ENCODE measurements around the gene HEMGN.

GRCh38 chr9:97984188-97985057 lies 46.5 kb upstream of the HEMGN start:
- TF ChIP-seq, protein P1, sequence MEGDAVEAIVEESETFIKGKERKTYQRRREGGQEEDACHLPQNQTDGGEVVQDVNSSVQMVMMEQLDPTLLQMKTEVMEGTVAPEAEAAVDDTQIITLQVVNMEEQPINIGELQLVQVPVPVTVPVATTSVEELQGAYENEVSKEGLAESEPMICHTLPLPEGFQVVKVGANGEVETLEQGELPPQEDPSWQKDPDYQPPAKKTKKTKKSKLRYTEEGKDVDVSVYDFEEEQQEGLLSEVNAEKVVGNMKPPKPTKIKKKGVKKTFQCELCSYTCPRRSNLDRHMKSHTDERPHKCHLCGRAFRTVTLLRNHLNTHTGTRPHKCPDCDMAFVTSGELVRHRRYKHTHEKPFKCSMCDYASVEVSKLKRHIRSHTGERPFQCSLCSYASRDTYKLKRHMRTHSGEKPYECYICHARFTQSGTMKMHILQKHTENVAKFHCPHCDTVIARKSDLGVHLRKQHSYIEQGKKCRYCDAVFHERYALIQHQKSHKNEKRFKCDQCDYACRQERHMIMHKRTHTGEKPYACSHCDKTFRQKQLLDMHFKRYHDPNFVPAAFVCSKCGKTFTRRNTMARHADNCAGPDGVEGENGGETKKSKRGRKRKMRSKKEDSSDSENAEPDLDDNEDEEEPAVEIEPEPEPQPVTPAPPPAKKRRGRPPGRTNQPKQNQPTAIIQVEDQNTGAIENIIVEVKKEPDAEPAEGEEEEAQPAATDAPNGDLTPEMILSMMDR (IDR thresholded peaks at IDR 0.05): peak in 1 of 4 experiments; percentile 9
- no peak for TF ChIP-seq POLR2AphosphoS5 (IDR thresholded peaks at IDR 0.05)
